SU-DHL-6 (cell line): ENCODE data around the gene SYT11.

ENCODE experiments used
- H2AFZ ChIP-seq: fragments of 200-600 bp; sonication (generic); 2 replicates; pipeline ENCODE4 v1.6.1; 2014; ENCODE audit warnings: low read depth, mild to moderate bottlenecking, moderate library complexity, mixed read lengths, antibody characterized with exemption, low read length; ENCODE audit not compliant: severe bottlenecking
- H3F3A ChIP-seq: fragments of 200-600 bp; shearing (Covaris generic); 2 replicates; pipeline ENCODE4 v1.6.0; 2016; ENCODE audit warnings: antibody characterized with exemption, mild to moderate bottlenecking; ENCODE audit not compliant: insufficient read depth
- H3K27ac ChIP-seq: fragments of 200-600 bp; sonication (generic); 2 replicates; pipeline ENCODE4 v1.5.1; 2016; ENCODE audit warnings: low read depth, mild to moderate bottlenecking, low read length, moderate library complexity, mixed read lengths
- H3K27me3 ChIP-seq: fragments of 200-600 bp; sonication (generic), shearing (Covaris generic); 2 replicates; pipeline ENCODE4 v1.6.0; 2014; ENCODE audit warnings: mild to moderate bottlenecking, low read length
- H3K36me3 ChIP-seq: fragments of 200-600 bp; sonication (generic); 2 replicates; pipeline ENCODE4 v1.6.1; 2014; ENCODE audit warnings: mild to moderate bottlenecking, low read length, mixed read lengths
- H3K4me2 ChIP-seq: fragments of 300-600, 200-600 bp; shearing (Covaris generic), sonication (generic); 2 replicates; pipeline ENCODE4 v1.6.0; 2014; ENCODE audit warnings: low read length, low read depth, mild to moderate bottlenecking; ENCODE audit not compliant: poor library complexity, severe bottlenecking
- H3K4me3 ChIP-seq: fragments of 200-600 bp; sonication (generic); 2 replicates; pipeline ENCODE4 v1.5.1; 2014; ENCODE audit warnings: antibody characterized with exemption, low read length, mild to moderate bottlenecking, mixed read lengths; ENCODE audit not compliant: insufficient read depth, poor library complexity, severe bottlenecking
- H3K79me2 ChIP-seq: fragments of 200-600 bp; sonication (generic); 2 replicates; pipeline ENCODE4 v1.6.1; 2014; ENCODE audit warnings: mild to moderate bottlenecking, low read length, moderate library complexity; ENCODE audit not compliant: insufficient read depth
- H3K9ac ChIP-seq: fragments of 200-600 bp; sonication (generic); 2 replicates; pipeline ENCODE4 v1.7.0; 2014; ENCODE audit warnings: mild to moderate bottlenecking, low read length
- H3K9me2 ChIP-seq: fragments of 200-600 bp; sonication (generic); replicated peaks from 2 replicates; pipeline ENCODE4 v1.6.1; 2014; ENCODE audit warnings: low read length; ENCODE audit not compliant: insufficient read depth
- H3K9me3 ChIP-seq: fragments of 200-600 bp; sonication (generic); 2 replicates; pipeline ENCODE4 v1.6.1; 2014; ENCODE audit warnings: low read length, mixed read lengths; ENCODE audit not compliant: insufficient read depth
- H4K20me1 ChIP-seq: fragments of 200-600 bp; sonication (generic); 2 replicates; pipeline ENCODE4 v1.6.1; 2014; ENCODE audit warnings: low read depth, mild to moderate bottlenecking, antibody characterized with exemption, low read length, moderate library complexity, mixed read lengths
- EZH2phosphoT487 ChIP-seq: fragments of 200-600 bp; sonication (generic), shearing (Covaris generic); conservative IDR thresholded peaks from 2 replicates; pipeline ENCODE4 v1.6.1; 2018; ENCODE audit warnings: mild to moderate bottlenecking, antibody characterized with exemption, low read length, moderate library complexity, mixed read lengths
- TF ChIP-seq, protein P1 (sequence below): fragments of 200-600 bp; sonication (generic); IDR thresholded peaks from one replicate; pipeline ENCODE4 v1.5.1; 2017; ENCODE audit warnings: antibody characterized with exemption, mild to moderate bottlenecking, low read length, moderate library complexity; ENCODE audit not compliant: insufficient read depth, poor library complexity, severe bottlenecking

SYT11 gene

DNA sequence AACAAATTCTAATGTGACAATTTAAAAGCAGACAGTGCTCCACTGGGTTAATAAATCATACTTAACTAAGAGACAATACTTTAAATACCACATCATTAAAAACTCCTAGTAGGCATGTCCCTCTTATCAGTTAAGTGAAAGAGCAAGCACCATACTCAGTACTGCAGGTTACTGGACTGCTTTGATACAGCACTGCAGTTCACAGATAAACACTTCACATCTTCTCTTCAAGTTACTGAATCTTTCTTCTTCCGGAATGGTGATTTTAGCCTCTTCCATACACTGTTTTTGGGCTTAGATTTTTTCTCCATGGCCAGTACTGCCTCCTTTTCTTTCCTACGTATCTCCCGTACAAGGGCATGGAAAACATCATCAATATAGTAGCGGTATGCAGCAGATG lies 40.8 kb downstream of the SYT11 start:
- peaks cover 33% of the 10 kb centered on the region for H3K36me3 ChIP-seq
- TF ChIP-seq, protein P1, sequence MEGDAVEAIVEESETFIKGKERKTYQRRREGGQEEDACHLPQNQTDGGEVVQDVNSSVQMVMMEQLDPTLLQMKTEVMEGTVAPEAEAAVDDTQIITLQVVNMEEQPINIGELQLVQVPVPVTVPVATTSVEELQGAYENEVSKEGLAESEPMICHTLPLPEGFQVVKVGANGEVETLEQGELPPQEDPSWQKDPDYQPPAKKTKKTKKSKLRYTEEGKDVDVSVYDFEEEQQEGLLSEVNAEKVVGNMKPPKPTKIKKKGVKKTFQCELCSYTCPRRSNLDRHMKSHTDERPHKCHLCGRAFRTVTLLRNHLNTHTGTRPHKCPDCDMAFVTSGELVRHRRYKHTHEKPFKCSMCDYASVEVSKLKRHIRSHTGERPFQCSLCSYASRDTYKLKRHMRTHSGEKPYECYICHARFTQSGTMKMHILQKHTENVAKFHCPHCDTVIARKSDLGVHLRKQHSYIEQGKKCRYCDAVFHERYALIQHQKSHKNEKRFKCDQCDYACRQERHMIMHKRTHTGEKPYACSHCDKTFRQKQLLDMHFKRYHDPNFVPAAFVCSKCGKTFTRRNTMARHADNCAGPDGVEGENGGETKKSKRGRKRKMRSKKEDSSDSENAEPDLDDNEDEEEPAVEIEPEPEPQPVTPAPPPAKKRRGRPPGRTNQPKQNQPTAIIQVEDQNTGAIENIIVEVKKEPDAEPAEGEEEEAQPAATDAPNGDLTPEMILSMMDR, result no peak
- TF ChIP-seq EZH2phosphoT487, result no peak
- H3K9me2 ChIP-seq, result no peaks in the 10 kb centered on the region
- H3K9ac ChIP-seq, result no peak overlapping the region
- no peak overlapping the region for H3K4me3 ChIP-seq
- H3K27me3 ChIP-seq, result no peaks in the 10 kb centered on the region
- no peak overlapping the region for H3K27ac ChIP-seq
- H3K4me2 ChIP-seq, result no peak overlapping the region
- no peak overlapping the region for H2AFZ ChIP-seq
- no peaks in the 10 kb centered on the region for H3F3A ChIP-seq
- H3K9me3 ChIP-seq, result no peaks in the 10 kb centered on the region
- H3K79me2 ChIP-seq, result no peaks in the 10 kb centered on the region
- H4K20me1 ChIP-seq, result no peaks in the 10 kb centered on the region

DNA sequence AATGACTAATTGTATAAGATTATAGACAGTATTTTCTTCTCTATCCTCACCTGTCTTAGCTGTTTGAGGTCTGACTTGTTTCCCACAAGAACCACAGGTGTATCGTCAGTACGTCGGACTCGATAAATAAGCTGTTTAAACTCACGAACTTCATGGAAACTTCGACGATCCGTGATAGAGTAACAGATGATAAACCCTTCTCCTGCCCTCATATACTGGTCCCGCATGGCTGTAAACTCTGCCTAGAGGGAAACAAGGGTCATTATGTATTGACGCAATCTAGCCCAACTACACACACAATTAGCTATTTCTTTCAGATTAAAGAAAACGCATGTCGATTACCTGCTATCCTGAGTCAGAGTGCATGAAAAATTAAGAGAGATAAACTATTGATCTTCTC lies 44.9 kb downstream of the SYT11 start:
- Histone ChIP-seq H3F3A (no peaks in the 10 kb centered on the region), H3K9me2 (no peaks in the 10 kb centered on the region), H3K4me3 (no peak overlapping the region), H2AFZ (no peak overlapping the region), H4K20me1 (no peaks in the 10 kb centered on the region), H3K27ac (no peak overlapping the region), H3K79me2 (0 out of 2 replicates have a peak, but pooled peaks cover under 1% of the 10 kb centered on the region), H3K36me3 (peaks cover 23% of the 10 kb centered on the region; the same call in 1 of the 2 replicates), H3K4me2 (no peak overlapping the region), H3K9ac (no peak overlapping the region), H3K27me3 (no peaks in the 10 kb centered on the region), H3K9me3 (no peaks in the 10 kb centered on the region)
- TF ChIP-seq, protein P1, result no peak
- no peak for TF ChIP-seq EZH2phosphoT487

DNA sequence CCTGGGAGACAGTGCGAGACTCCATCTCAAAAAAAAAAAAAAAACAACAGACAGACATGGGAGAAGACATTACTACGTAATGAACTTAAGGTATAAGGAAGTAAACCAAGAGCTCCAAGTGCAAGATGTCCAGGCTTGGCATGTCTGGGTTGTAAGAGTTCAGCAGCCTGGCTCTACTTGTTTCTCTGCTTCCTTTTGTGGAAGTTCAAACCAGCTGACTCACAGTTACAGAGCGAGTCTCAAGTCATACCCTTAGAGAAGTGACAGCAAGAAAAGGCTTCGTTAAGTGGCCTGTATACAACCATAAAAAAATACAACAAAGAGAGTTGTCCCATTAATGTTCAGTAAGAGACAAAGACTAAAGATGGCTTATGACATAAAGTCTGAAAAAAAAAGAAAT lies 50.5 kb downstream of the SYT11 start:
- no peaks in the 10 kb centered on the region for H4K20me1 ChIP-seq
- H3K4me3 ChIP-seq, result peak overlapping the region; percentile 76
- H3K79me2 ChIP-seq, result peaks cover 10% of the 10 kb centered on the region; the same call in 1 of the 2 replicates
- peaks cover 36% of the 10 kb centered on the region for H3F3A ChIP-seq
- H3K4me2 ChIP-seq, result peak overlapping the region; percentile 85
- peak overlapping the region; percentile 62; the same call in 1 of the 2 replicates for H3K27ac ChIP-seq
- peak overlapping the region; percentile 67 for H3K9ac ChIP-seq
- H2AFZ ChIP-seq, result no peak overlapping the region
- H3K27me3 ChIP-seq, result no peaks in the 10 kb centered on the region
- no peaks in the 10 kb centered on the region for H3K9me3 ChIP-seq
- no peaks in the 10 kb centered on the region for H3K9me2 ChIP-seq
- peaks cover 29% of the 10 kb centered on the region for H3K36me3 ChIP-seq
- TF ChIP-seq, protein P1, result no peak
- TF ChIP-seq EZH2phosphoT487, result no peak
